Activated CD8-positive, alpha-beta memory T cell treated with anti-CD3 and anti-CD28 coated beads, Interleukin-2, amount 50 U/mL, for 48 hours (primary cell): Measurements from ENCODE around the gene TTBK1.
A peak's percentile ranks its signal among the peaks of the same experiment; 100 is the strongest.

ENCODE experiments used
- DNase-seq: peaks from one replicate; pipeline ENCODE4 v3.0.0-alpha.2; 2020

The TTBK1 gene

GRCh38 chr6:43274127-43274915 lies 31.0 kb downstream of the TTBK1 start:
- DNase-seq = no peak

GRCh38 chr6:43274916-43275597 lies 31.8 kb downstream of the TTBK1 start:
- peak; percentile 65 for DNase-seq

GRCh38 chr6:43275801-43276576 lies 32.7 kb downstream of the TTBK1 start:
- DNase-seq = no peak

GRCh38 chr6:43276577-43277305 lies 33.5 kb downstream of the TTBK1 start:
- no peak for DNase-seq

- DNase-seq = no peak
Observed at GRCh38 chr6:43277306-43277642, 34.0 kb downstream of the TTBK1 start.

- no peak for DNase-seq
Observed at GRCh38 chr6:43277643-43278523, 34.6 kb downstream of the TTBK1 start.

- DNase-seq = no peak
Observed at GRCh38 chr6:43278524-43279078, 35.3 kb downstream of the TTBK1 start.

- DNase-seq = no peak
Observed at GRCh38 chr6:43280234-43280633, 37.0 kb downstream of the TTBK1 start.

- no peak for DNase-seq
Observed at GRCh38 chr6:43282060-43282459, 38.8 kb downstream of the TTBK1 start.

GRCh38 chr6:43282636-43283513 lies 39.6 kb downstream of the TTBK1 start:
- DNase-seq = no peak

GRCh38 chr6:43283514-43283901 lies 40.2 kb downstream of the TTBK1 start:
- DNase-seq = no peak

- no peak for DNase-seq
Observed at GRCh38 chr6:43283905-43284304, 40.6 kb downstream of the TTBK1 start.

- DNase-seq = no peak
Observed at GRCh38 chr6:43284991-43285781, 41.9 kb downstream of the TTBK1 start.

- DNase-seq = no peak
Observed at GRCh38 chr6:43285832-43286231, 42.6 kb downstream of the TTBK1 start.

GRCh38 chr6:43286456-43286979 lies 43.2 kb downstream of the TTBK1 start:
- no peak for DNase-seq

- no peak for DNase-seq
Observed at GRCh38 chr6:43286980-43287716, 43.9 kb downstream of the TTBK1 start.

- no peak for DNase-seq
Observed at GRCh38 chr6:43287717-43288679, 44.7 kb downstream of the TTBK1 start.
